PC-3 (cell line): ENCODE measurements around the gene SH3D21. TPM values are rescaled to one million over a fixed set of nuclear protein-coding genes. Genes with fewer than 3 reads are reported as not detected.

Experiments used
- ATAC-seq: fragments of 200-7000 bp; cut with Tn5 transposase; 2 replicates; pipeline ENCODE4 v1.9.1; 2020; ENCODE audit warnings: mild to moderate bottlenecking, moderate library complexity
- BruUV-seq: library from RNA; stranded (reverse); fragments of 400-500 nt; replicated peaks from 2 replicates; lab custom pipeline; 2021; lab: Mats Ljungman, UMichigan
- CTCF ChIA-PET: fragments of 300-600 bp; sonication (Branson Sonifier 250); formaldehyde crosslinking; loops from one replicate; lab custom pipeline; 2022; ENCODE audit warnings: antibody characterized with exemption; lab: Charles Lee
- POLR2A ChIA-PET: fragments of 300-600 bp; sonication (Branson Sonifier 250); formaldehyde crosslinking; loops from one replicate; lab custom pipeline; 2022; ENCODE audit warnings: antibody characterized with exemption; ENCODE audit not compliant: unreplicated experiment; lab: Charles Lee
- DNase-seq: peaks from one replicate; pipeline ENCODE4 v3.0.0-alpha.2; 2015
- H2AFZ ChIP-seq: fragments of 300-600 bp; sonication (generic); 2 replicates; pipeline ENCODE4 v1.6.0; 2016; ENCODE audit warnings: antibody characterized with exemption, low read length
- H3F3A ChIP-seq: fragments of 300-600 bp; sonication (generic); one replicate; pipeline ENCODE4 v1.6.0; 2017; ENCODE audit warnings: antibody characterized with exemption, low read length, control low read depth, mild to moderate bottlenecking; ENCODE audit not compliant: unreplicated experiment
- H3K27ac ChIP-seq: fragments of 300-600 bp; sonication (generic); 2 replicates; pipeline ENCODE4 v1.5.1; 2016; ENCODE audit warnings: mild to moderate bottlenecking, low read length
- H3K27me3 ChIP-seq: fragments of 300-600 bp; sonication (generic); 2 replicates; pipeline ENCODE4 v1.6.1; 2016; ENCODE audit warnings: low read length, mixed read lengths
- H3K36me3 ChIP-seq: fragments of 300-600 bp; sonication (generic); 2 replicates; pipeline ENCODE4 v1.6.1; 2016; ENCODE audit warnings: low read depth, mixed run types, low read length, mixed read lengths
- H3K4me1 ChIP-seq: fragments of 300-600 bp; sonication (generic); 2 replicates; pipeline ENCODE4 v1.5.1; 2016; ENCODE audit warnings: low read length; ENCODE audit not compliant: insufficient read depth
- H3K4me2 ChIP-seq: fragments of 300-600 bp; sonication (generic); 2 replicates; pipeline ENCODE4 v1.6.0; 2016; ENCODE audit warnings: low read length
- H3K4me3 ChIP-seq: fragments of 300-600 bp; sonication (generic); 2 replicates; pipeline ENCODE4 v1.5.1; 2016; ENCODE audit warnings: mild to moderate bottlenecking, low read length, mixed read lengths
- H3K79me2 ChIP-seq: fragments of 300-600 bp; sonication (generic); 2 replicates; pipeline ENCODE4 v1.6.1; 2017; ENCODE audit warnings: low read length, mixed read lengths
- H3K9ac ChIP-seq: fragments of 300-600 bp; sonication (generic); 2 replicates; pipeline ENCODE4 v1.6.0; 2016; ENCODE audit warnings: mild to moderate bottlenecking, low read length
- H3K9me2 ChIP-seq: fragments of 300-600 bp; sonication (generic); replicated peaks from 2 replicates; pipeline ENCODE4 v1.6.1; 2016; ENCODE audit warnings: mixed run types, low read length, mixed read lengths
- H3K9me3 ChIP-seq: fragments of 300-600 bp; sonication (generic); 2 replicates; pipeline ENCODE4 v1.6.1; 2016; ENCODE audit warnings: low read length, mixed read lengths
- H4K20me1 ChIP-seq: fragments of 300-600 bp; sonication (generic); 2 replicates; pipeline ENCODE4 v1.6.1; 2016; ENCODE audit warnings: low read length, mixed read lengths
- CTCF ChIP-seq: fragments of 300-600 bp; sonication (generic); conservative IDR thresholded peaks from 2 replicates; pipeline ENCODE4 v1.5.1; 2017; ENCODE audit warnings: antibody characterized with exemption, low read depth, mild to moderate bottlenecking, low read length
- EZH2 ChIP-seq: fragments of 300-600 bp; sonication (generic); IDR thresholded peaks from one replicate; pipeline ENCODE4 v1.6.1; 2017; ENCODE audit warnings: antibody characterized with exemption, mild to moderate bottlenecking, low read length; ENCODE audit not compliant: unreplicated experiment
- EZH2phosphoT487 ChIP-seq: fragments of 300-600 bp; sonication (generic); IDR thresholded peaks from 2 replicates; pipeline ENCODE4 v1.6.1; 2018; ENCODE audit warnings: mild to moderate bottlenecking, antibody characterized with exemption, low read length, borderline replicate concordance
- intact Hi-C: fragments of 100-400 bp; cut with micrococcal nuclease; formaldehyde crosslinking; loops from 2 replicates; pipeline ENCODE4 v1.9.0; 2023
- total RNA-seq: library from RNA; depleted of rRNA; stranded (reverse); fragments of >200 nt; gene quantifications from 2 replicates; pipeline ENCODE4 v1.2.3, GENCODE V29; 2014

SH3D21 gene
- total RNA-seq, 1 experiment from 2014 or later = 11.3 TPM

- TSS peak; percentile 31 for BruUV-seq
- H3K4me1 ChIP-seq = peaks cover 21% of the 10 kb centered on the region
- H4K20me1 ChIP-seq = no peaks in the 10 kb centered on the region
- no peaks in the 10 kb centered on the region for H3F3A ChIP-seq
- H3K9me3 ChIP-seq = no peaks in the 10 kb centered on the region
- H3K79me2 ChIP-seq = peaks cover 14% of the 10 kb centered on the region
- DNase-seq (no peak), ATAC-seq (no peak)
- no peaks in the 10 kb centered on the region for H3K9me2 ChIP-seq
- H3K27ac ChIP-seq = no peak overlapping the region
- CTCF ChIA-PET = no interaction called here
- TF ChIP-seq CTCF (no peak), EZH2 (no peak), EZH2phosphoT487 (no peak)
- peaks cover 11% of the 10 kb centered on the region for H3K36me3 ChIP-seq
- no peak overlapping the region for H2AFZ ChIP-seq
- POLR2A ChIA-PET = interaction anchor here (1.0 kb wide), 1 partner anchor 79 kb away, joined by 3 read pairs; no protein-coding TSS in a partner anchor
- peak overlapping the region; percentile 20; the same call in 1 of the 2 replicates for H3K9ac ChIP-seq
- H3K27me3 ChIP-seq = no peaks in the 10 kb centered on the region
- intact Hi-C loops = loop anchor here (1.0 kb wide), 1 partner anchor 42 kb away; no protein-coding TSS in a partner anchor
- peak overlapping the region; percentile 85 for H3K4me2 ChIP-seq
- H3K4me3 ChIP-seq = peak overlapping the region; percentile 83
Measured at GRCh38 chr1:36307601-36308330, 1.6 kb downstream of the SH3D21 start.

GRCh38 chr1:36309397-36309796 lies 3.2 kb downstream of the SH3D21 start:
- Histone ChIP-seq H3K4me3 (no peak overlapping the region), H4K20me1 (no peaks in the 10 kb centered on the region), H3K79me2 (peaks cover 14% of the 10 kb centered on the region), H3K9me3 (no peaks in the 10 kb centered on the region), H3K4me2 (no peak overlapping the region), H3K9me2 (no peaks in the 10 kb centered on the region), H3K4me1 (peaks cover 21% of the 10 kb centered on the region), H3K36me3 (no peaks in the 10 kb centered on the region; the same call in 1 of the 2 replicates), H3F3A (no peaks in the 10 kb centered on the region), H2AFZ (no peak overlapping the region), H3K27ac (no peak overlapping the region), H3K9ac (no peak overlapping the region), H3K27me3 (no peaks in the 10 kb centered on the region)
- intact Hi-C loops = no loop called here
- no peak for DNase-seq
- ATAC-seq = no peak
- BruUV-seq = no TSS peak
- no peak for TF ChIP-seq CTCF
- TF ChIP-seq EZH2phosphoT487 = no peak
- TF ChIP-seq EZH2 = no peak
- POLR2A ChIA-PET = interaction anchor here (0.6 kb wide), 1 partner anchor 9 kb away, joined by 4 read pairs; no protein-coding TSS in a partner anchor
- CTCF ChIA-PET = no interaction called here

GRCh38 chr1:36320291-36320761 lies 14.2 kb downstream of the SH3D21 start:
- no peak for ATAC-seq
- TF ChIP-seq EZH2 (no peak), CTCF (no peak), EZH2phosphoT487 (no peak)
- no peak for DNase-seq
- Histone ChIP-seq H3K9me2 (no peaks in the 10 kb centered on the region), H3K4me3 (no peak overlapping the region), H3K27me3 (no peaks in the 10 kb centered on the region), H3F3A (no peaks in the 10 kb centered on the region), H3K36me3 (no peaks in the 10 kb centered on the region), H3K4me1 (peaks cover 9% of the 10 kb centered on the region), H4K20me1 (no peaks in the 10 kb centered on the region), H3K27ac (no peak overlapping the region), H3K9me3 (no peaks in the 10 kb centered on the region), H2AFZ (no peak overlapping the region), H3K79me2 (no peaks in the 10 kb centered on the region), H3K4me2 (no peak overlapping the region), H3K9ac (no peak overlapping the region)
- BruUV-seq = no TSS peak
- CTCF ChIA-PET = no interaction called here
- intact Hi-C loops = no loop called here
- POLR2A ChIA-PET = no interaction called here
